Right kidney (tissue), 1 donor: ENCODE measurements around the gene LPIN1.
A peak's percentile ranks its signal among the peaks of the same experiment; 100 is the strongest.
"Not testable (repeated sequence)": the region's sequence is repeated elsewhere in the genome, so short reads cannot be mapped to it uniquely, and the experiment has no call there.

ENCODE experiments used
- DNase-seq: peaks from one replicate; pipeline ENCODE4 v3.0.0-alpha.2; 2016

Gene LPIN1

GRCh38 chr2:11743846-11744553 is 2.4 kb upstream of the LPIN1 start:
- peak; percentile 71 for DNase-seq

DNA sequence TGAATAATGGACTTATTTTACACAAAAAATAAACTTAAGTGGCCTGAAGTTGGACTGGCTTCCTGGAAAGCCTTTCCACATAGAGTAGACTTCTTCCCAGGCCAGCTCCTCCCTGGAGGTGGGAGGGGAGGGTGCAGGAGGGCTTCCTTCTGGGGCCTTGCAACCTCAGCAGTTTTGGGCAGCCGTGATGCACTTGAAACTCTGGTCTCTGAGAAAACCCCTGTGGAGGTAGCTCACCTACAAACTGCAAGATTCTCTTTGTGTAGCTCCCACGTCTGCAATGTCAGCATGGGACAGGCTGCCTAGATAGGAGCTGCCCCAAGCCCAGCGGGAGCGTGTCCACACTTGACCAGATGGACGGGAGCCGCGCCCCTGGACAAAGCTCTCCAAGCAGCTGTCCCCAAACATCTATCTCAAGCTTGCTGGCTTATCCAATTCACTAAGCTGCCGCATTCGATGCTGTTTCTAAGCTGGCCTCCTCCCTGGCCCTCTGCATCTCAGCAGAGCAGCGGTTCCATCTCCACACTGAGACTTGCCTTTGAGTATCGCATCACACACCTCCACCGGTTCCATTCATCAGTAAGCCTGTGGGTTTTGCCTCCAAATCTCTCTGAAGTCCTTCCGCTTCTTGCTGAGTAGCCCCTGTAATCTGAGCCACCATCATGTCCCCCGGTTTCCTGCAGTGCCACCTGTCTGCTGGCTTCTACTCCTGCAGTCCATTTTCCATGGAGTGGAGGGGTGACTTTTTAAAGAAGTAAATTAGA is 1.6 kb upstream of the LPIN1 start:
- DNase-seq, result peak; percentile 59

GRCh38 chr2:11745613-11746375 is 638 bp upstream of the LPIN1 start:
- no peak for DNase-seq

DNA sequence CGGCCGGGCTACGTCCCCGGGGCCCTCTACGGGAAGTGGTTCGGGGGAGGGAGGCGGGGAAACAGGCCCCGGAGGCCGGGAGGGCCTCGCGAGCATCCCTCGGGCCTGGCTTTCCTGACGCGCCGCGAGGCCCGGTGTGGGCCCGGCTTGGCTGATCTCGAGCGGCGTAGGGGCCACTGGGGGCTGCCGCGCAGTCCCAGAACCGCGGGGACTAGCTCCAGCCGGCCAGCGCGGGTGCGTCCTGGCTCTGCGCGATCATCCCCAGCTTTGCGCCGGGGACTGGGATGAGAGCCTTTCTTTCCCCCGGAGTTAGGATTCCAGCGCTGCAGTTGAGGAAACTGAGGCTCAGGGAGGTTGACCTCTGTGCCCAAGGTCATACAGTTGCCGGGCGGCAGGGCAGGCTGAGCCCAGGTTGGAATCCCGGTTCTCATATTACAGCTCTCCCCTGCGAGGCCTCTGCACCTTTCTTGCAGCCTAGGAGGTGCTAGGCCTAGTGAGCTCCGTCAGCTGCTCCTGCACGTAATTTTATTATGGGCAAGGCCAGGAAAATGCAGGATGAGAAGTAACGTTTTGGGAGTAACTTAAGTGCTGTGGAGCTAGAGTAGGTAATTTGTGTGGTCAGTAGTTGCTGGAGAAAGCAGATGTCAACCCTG is 501 bp downstream of the LPIN1 start:
- DNase-seq, result peak; percentile 85

GRCh38 chr2:11748018-11748860 is 1.8 kb downstream of the LPIN1 start:
- peak; percentile 40 for DNase-seq

- DNase-seq, result no peak
These were observed 2.6 kb downstream of the LPIN1 start for GRCh38 chr2:11748861-11749645.

DNA sequence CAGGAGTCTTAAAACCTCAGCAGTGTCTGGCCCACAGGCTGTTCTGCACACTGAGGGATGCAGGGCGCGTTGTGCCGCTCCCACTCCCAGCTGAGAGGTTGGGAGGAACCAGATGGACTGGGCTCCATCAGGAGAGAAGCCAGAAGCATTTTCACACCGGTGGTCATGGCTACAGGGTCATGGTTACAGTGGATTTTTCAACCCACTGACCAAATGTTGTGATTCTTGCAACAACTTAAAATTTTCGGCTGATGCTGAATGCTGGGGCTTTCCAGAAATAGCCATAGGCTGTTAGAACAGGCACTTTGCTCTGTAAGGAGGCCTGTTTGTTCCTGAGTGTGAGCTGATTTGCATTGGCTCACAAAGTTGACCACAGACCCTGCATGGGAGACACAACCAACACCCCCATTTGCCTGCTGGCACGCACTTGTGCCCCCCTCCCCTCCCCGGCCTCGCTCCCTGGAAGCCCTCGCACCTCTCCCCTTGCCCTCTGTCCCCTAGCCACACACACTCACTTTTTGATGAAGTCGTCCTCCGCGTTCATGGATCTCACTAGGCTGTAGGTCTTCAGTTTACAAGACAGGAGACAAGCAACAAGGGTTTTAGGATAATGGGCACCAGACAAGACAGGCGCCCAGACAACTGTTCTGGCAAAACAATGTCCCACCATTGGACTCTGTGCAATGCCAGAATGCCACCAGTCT is 3.4 kb downstream of the LPIN1 start:
- DNase-seq, result no peak

GRCh38 chr2:11750422-11750821 is 4.0 kb downstream of the LPIN1 start:
- no peak for DNase-seq

- DNase-seq, result no peak
These were observed 4.5 kb downstream of the LPIN1 start for GRCh38 chr2:11750917-11751316.

- no peak for DNase-seq
These were observed 6.5 kb downstream of the LPIN1 start for GRCh38 chr2:11752906-11753305.

DNA sequence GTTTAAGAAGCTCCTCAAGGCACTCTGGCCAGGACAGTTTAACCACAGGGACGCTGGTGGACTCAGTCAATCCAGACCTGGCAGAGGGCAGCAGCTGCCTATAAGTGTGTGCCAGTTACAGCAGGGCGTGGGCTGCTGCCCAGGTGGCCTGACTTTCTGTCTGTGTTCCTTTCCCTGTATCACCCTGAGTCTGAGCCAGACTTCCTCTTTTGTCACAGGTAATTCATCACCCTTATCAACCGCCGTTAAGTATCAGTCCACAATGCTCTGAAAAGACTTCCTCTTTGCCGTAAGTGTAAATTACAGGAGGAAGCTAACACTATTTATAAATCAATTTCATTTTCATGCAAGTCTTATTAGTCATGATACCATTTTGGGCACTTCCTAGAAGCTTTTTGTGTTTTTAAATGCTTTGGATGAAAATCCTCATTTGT is 7.0 kb downstream of the LPIN1 start:
- DNase-seq, result no peak

DNA sequence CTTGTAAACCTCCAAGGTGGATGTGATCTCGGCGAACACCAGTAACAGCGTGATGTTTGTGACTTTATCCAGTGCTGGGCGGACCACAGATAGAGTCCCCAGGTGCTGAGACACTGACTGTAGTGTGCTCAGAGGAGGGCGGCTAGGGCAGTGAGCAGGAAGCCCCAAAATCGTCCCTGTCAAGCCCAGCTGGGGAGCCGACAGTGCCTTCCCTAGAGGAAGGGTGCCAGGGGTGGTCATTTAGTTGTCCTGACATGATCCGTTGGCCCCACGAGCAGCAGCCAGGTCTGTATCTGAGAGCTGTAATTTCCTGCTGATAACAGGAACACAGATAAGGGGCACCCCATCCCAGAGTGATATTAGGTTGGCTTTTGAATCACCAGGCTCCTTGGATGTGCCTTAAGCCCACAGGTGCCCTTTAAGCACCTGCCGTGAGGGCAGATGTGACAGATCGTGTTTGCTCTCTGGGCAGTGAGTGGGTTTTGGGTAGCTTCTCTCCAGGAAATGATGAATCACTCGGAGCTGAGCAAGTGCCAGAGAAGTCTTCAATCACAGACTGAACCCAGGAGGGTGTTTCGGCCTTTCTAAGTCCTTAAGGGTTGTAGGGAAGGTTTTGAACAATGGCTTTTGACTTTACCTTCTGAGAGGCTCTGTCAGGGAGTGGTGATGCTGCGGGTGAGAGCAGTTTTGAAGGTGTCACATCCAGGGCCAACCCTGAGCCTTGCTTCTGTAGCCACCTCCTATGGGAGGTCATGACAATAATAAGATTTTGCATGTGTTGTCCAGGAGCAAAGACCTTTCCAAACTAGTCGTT is 7.7 kb downstream of the LPIN1 start:
- DNase-seq, result no peak

DNA sequence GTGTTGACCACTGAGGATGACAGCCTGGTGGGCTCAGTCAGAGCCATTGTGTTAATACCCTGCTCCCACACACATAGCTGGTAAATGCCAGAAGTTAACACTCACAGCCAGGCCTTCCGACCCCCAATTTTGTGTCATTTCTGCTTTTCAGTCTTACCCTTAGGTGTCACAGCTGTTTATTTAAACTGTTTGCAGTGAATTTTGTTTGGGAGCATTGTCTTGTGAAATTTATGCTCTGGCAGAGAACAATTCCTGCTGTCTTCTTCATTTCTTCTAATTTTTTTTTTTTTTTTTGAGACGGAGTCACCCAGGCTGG is 8.2 kb downstream of the LPIN1 start:
- no peak for DNase-seq

GRCh38 chr2:11757101-11757500 is 10.7 kb downstream of the LPIN1 start:
- no peak for DNase-seq

DNA sequence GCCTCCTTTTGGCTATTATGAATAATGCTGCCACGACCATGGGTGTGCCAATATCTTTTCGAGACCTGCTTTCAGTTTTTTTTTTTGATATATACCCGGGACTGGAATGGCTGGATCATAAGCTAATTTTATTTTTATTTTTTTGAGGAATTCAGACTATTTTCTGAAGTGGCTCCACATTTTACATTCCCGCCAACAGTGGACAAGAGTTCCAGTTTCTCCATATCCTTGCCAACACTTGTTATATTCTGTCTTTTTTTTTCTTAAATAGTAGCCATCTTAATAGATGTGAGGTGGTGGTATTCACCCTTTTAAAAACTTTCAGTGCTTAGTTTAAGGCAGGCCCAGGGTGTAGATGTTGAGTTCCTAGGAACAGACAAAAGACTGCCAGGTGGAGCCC is 11.8 kb downstream of the LPIN1 start:
- DNase-seq, result no peak

DNA sequence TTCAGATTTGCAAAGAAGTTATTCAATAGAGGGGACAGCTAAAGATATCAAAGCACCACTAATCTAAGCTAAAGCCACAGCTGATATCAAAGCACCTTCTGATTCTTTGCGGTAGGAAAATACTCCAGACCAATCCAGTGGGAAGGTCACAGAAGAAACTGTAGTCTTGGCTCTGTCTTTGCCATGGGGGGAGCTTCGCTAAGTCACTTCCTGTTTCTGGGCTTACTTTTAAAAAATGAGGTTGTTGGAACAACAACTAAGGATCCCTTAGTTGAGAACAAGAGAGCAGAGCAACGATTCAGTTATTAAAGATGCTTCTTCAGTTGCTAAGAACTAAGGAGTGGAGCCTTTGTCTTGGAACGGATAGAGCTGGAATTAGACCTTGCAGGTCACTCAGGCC is 12.2 kb downstream of the LPIN1 start:
- DNase-seq, result no peak

DNA sequence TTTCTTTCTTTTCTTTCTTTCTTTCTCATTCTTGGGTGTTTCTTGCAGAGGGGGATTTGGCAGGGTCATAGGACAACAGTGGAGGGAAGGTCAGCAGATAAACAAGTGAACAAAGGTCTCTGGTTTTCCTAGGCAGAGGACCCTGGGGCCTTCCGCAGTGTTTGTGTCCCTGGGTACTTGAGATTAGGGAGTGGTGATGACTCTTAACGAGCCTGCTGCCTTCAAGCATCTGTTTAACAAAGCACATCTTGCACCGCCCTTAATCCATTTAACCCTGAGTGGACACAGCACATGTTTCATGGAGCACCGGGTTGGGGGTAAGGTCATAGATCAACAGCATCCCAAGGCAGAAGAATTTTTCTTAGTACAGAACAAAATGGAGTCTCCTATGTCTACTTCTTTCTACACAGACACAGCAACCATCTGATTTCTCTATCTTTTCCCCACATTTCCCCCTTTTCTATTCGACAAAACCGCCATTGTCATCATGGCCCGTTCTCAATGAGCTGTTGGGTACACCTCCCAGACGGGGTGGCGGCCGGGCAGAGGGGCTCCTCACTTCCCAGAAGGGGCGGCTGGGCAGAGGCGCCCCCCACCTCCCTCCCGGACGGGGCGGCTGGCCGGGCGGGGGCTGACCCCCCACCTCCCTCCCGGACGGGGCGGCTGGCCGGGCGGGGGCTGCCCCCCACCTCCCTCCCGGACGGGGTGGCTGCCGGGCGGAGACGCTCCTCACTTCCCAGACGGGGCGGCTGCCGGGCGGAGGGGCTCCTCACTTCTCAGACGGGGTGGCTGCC is 12.9 kb downstream of the LPIN1 start:
- DNase-seq, result not testable (repeated sequence)

- no peak for DNase-seq
These were observed 14.8 kb downstream of the LPIN1 start for GRCh38 chr2:11761259-11761658.

DNA sequence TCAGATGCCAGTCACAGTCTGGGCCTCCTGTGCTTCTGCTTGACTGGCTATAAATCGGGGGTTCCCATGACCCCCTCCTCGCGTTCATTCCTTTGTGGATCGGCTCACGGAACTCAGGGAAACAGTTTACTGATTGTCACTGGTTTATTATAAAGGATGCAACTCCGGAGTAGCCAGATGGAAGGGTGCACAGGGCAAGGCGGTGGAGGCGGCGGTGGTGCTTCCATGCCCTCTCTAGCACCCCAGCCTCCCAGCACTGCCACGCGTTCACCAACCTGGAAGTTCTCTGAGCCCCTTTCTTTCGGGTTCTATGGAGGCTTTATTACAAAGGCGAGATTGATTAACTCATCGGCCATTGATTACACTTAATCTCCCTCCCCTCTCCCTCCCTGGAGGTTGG is 15.6 kb downstream of the LPIN1 start:
- no peak for DNase-seq
